HG03025 (cell line): Measurements from ENCODE around the gene GNA12.
"Not testable (repeated sequence)": the region's sequence is repeated elsewhere in the genome, so short reads cannot be mapped to it uniquely, and the experiment has no call there.

Experiments used
- ATAC-seq: cut with Tn5 transposase; IDR thresholded peaks from one replicate; pipeline ENCODE4 v1.9.1; 2021; ENCODE audit warnings: mild to moderate bottlenecking, moderate library complexity; ENCODE audit not compliant: unreplicated experiment, low FRiP score

Gene GNA12

GRCh38 chr7:2686101-2686500 is 158.0 kb downstream of the GNA12 start:
- ATAC-seq, result no peak

GRCh38 chr7:2684501-2684900 is 159.6 kb downstream of the GNA12 start:
- ATAC-seq, result no peak

- no peak for ATAC-seq
These were observed 161.9 kb downstream of the GNA12 start for GRCh38 chr7:2681929-2682799.

GRCh38 chr7:2680792-2681490 is 163.2 kb downstream of the GNA12 start:
- ATAC-seq, result no peak

- ATAC-seq, result no peak
These were observed 163.9 kb downstream of the GNA12 start for GRCh38 chr7:2680256-2680655.

- not testable (repeated sequence) for ATAC-seq
These were observed 164.7 kb downstream of the GNA12 start for GRCh38 chr7:2679135-2680127.

- ATAC-seq, result not testable (repeated sequence)
These were observed 165.7 kb downstream of the GNA12 start for GRCh38 chr7:2678454-2678853.
